Endothelial cell (in vitro differentiated cells): Measurements from ENCODE around the gene C3orf22. TPM values are rescaled to one million over a fixed set of nuclear protein-coding genes. Genes with fewer than 3 reads are reported as not detected.

ENCODE experiments used
- DNase-seq: peaks from one replicate; pipeline ENCODE4 v3.0.0; 2021; ENCODE audit warnings: low spot score
- H3K27ac Mint-ChIP-seq: one replicate; pipeline ENCODE4 v1.8.0; 2021; ENCODE audit warnings: mixed read lengths, inconsistent platforms; ENCODE audit not compliant: unreplicated experiment
- H3K27me3 Mint-ChIP-seq: one replicate; pipeline ENCODE4 v1.8.0; 2021; ENCODE audit warnings: mild to moderate bottlenecking, moderate library complexity, mixed read lengths, inconsistent platforms; ENCODE audit not compliant: unreplicated experiment
- H3K36me3 Mint-ChIP-seq: one replicate; pipeline ENCODE4 v1.8.0; 2021; ENCODE audit warnings: mild to moderate bottlenecking, low read depth, mixed read lengths, inconsistent platforms; ENCODE audit not compliant: unreplicated experiment
- H3K4me1 Mint-ChIP-seq: one replicate; pipeline ENCODE4 v1.8.0; 2021; ENCODE audit warnings: mild to moderate bottlenecking, mixed read lengths, inconsistent platforms; ENCODE audit not compliant: unreplicated experiment
- H3K4me3 Mint-ChIP-seq: one replicate; pipeline ENCODE4 v1.8.0; 2021; ENCODE audit warnings: mild to moderate bottlenecking, mixed read lengths, inconsistent platforms; ENCODE audit not compliant: unreplicated experiment
- H3K9me3 Mint-ChIP-seq: one replicate; pipeline ENCODE4 v1.8.0; 2021; ENCODE audit warnings: mixed read lengths, inconsistent platforms; ENCODE audit not compliant: unreplicated experiment
- total RNA-seq: library from RNA; stranded (reverse); fragmentation: NEBNext Ultra II Directional; extraction: Animal tissue kit (Norgen Biotek cat#: 25700); gene quantifications from one replicate; pipeline ENCODE4 v1.2.1, GENCODE V29; 2021; ENCODE audit not compliant: unreplicated experiment
- TF ChIP-seq, protein P1 (sequence below): fragments of 200-600 bp; sonication (generic); IDR thresholded peaks from one replicate; pipeline ENCODE4 v1.5.0; 2021; ENCODE audit warnings: antibody characterized with exemption; ENCODE audit not compliant: unreplicated experiment

C3orf22 gene
- total RNA-seq, 1 donor from 2014 or later, result not detected

DNA sequence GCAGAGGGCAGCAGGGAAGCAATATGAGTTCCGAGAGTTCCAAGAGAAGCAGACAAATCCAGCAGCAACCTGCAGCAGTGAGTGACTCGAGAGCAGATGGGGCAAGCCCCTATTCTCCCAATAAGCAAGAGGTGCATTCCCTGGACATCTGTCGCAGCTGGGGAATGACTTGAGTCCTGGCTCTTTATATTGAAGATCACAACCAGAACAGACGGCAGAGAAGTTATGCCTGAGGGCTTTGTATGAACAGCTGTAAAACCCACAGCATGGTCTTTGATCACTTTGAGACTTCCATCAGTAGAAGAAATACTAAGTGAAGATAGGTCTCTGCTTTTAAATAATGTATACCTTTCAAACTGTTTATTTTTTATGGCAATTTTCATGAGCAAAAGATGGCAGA lies 23.6 kb upstream of the C3orf22 start:
- H3K36me3 Mint-ChIP-seq, result no peaks in the 10 kb centered on the region
- peaks cover 2% of the 10 kb centered on the region for H3K27me3 Mint-ChIP-seq
- no peaks in the 10 kb centered on the region for H3K4me1 Mint-ChIP-seq
- no peaks in the 10 kb centered on the region for H3K9me3 Mint-ChIP-seq
- H3K4me3 Mint-ChIP-seq, result no peak overlapping the region
- TF ChIP-seq, protein P1, sequence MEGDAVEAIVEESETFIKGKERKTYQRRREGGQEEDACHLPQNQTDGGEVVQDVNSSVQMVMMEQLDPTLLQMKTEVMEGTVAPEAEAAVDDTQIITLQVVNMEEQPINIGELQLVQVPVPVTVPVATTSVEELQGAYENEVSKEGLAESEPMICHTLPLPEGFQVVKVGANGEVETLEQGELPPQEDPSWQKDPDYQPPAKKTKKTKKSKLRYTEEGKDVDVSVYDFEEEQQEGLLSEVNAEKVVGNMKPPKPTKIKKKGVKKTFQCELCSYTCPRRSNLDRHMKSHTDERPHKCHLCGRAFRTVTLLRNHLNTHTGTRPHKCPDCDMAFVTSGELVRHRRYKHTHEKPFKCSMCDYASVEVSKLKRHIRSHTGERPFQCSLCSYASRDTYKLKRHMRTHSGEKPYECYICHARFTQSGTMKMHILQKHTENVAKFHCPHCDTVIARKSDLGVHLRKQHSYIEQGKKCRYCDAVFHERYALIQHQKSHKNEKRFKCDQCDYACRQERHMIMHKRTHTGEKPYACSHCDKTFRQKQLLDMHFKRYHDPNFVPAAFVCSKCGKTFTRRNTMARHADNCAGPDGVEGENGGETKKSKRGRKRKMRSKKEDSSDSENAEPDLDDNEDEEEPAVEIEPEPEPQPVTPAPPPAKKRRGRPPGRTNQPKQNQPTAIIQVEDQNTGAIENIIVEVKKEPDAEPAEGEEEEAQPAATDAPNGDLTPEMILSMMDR, result no peak
- no peak for DNase-seq
- H3K27ac Mint-ChIP-seq, result no peak overlapping the region

DNA sequence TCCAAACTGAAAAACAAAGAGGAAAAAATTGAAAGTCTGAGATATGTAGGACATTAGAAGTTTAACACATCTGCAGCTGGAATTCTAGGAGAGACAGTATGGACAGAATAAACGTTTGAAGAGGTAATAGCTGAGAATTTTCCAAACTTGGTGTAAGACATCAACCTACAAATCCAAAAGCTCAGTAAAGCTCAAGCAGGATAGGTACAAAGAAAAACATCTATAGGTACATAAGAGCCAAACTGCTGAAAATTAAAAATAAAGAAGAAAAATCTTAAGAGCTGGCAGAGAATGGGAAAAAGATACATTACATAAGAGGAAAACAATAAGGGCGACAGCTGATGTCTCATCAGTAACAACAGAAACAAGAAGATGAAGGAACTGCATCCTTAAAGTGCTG lies 22.8 kb upstream of the C3orf22 start:
- no peak for DNase-seq
- TF ChIP-seq, protein P1, result no peak
- Mint-ChIP-seq H3K9me3 (no peaks in the 10 kb centered on the region), H3K36me3 (no peaks in the 10 kb centered on the region), H3K4me1 (no peaks in the 10 kb centered on the region), H3K27ac (no peak overlapping the region), H3K4me3 (no peak overlapping the region), H3K27me3 (no peaks in the 10 kb centered on the region)

DNA sequence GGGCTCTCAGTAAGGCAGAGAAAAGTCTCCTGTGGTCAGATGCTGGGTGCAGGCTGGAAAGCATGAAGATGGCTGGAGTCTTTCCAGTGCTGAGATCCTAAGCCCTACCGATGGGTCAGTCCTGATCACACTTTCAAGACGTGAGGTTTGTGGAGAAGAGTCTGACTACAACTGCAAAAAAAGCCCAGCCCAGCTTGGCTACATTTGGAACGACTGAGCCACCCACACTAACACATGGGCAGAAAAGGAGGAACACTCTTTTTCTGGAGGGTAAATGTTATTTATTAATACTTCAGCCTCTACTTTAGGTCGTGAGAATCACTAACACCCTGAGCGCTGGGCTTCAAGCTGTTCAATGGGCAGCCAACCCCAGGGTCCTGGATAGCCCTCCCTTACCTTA lies 22.0 kb upstream of the C3orf22 start:
- H3K27ac Mint-ChIP-seq, result no peak overlapping the region
- no peaks in the 10 kb centered on the region for H3K27me3 Mint-ChIP-seq
- no peaks in the 10 kb centered on the region for H3K36me3 Mint-ChIP-seq
- no peak overlapping the region for H3K4me3 Mint-ChIP-seq
- no peak for DNase-seq
- no peaks in the 10 kb centered on the region for H3K9me3 Mint-ChIP-seq
- TF ChIP-seq, protein P1, result no peak
- H3K4me1 Mint-ChIP-seq, result no peaks in the 10 kb centered on the region

DNA sequence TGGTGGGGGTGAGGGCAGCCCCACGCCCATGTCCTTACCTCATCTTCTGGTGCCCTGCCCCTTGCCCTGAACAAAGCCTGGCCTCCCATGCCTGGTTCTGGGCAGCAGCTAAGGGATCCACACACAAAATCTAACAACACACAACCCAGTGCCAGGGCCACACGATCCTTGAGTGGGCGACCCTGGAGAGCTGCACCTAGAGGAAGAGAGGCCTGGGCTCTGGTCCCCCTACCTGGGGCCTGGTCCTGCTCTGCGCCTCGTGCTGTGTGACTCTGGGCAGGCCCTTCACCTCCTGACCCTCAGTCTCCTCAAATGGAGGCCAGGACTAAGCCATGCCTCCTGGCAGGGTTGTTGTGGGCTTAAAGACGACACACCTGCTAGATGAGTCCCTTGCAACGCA lies 20.0 kb upstream of the C3orf22 start:
- no peaks in the 10 kb centered on the region for H3K4me1 Mint-ChIP-seq
- no peaks in the 10 kb centered on the region for H3K9me3 Mint-ChIP-seq
- no peak overlapping the region for H3K4me3 Mint-ChIP-seq
- no peak overlapping the region for H3K27ac Mint-ChIP-seq
- TF ChIP-seq, protein P1, result no peak
- DNase-seq, result no peak
- peaks cover 1% of the 10 kb centered on the region for H3K27me3 Mint-ChIP-seq
- no peaks in the 10 kb centered on the region for H3K36me3 Mint-ChIP-seq

DNA sequence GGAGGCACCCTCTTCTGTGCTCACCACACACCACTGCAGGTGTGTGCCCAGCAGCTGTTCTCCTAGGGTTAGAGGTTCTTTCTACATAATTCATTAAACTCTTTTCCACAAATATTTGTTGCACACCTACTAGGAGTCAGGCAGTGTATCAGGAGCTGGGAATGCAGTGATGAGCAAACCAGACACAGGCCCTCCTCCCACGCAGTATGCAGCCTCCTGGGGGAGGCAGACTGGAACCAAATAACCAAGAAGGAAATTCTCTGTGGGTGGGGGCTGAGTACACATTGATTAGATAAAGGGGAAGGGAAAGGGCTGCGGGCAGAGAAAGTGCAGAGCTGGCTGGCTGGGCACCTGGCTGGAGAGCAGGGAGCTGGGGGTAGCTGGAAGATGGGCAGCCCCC lies 18.5 kb upstream of the C3orf22 start:
- TF ChIP-seq, protein P1, result no peak
- H3K36me3 Mint-ChIP-seq, result no peaks in the 10 kb centered on the region
- peaks cover 1% of the 10 kb centered on the region for H3K27me3 Mint-ChIP-seq

More for the DNA sequence above, 18.5 kb upstream of the C3orf22 start:
- H3K4me3 Mint-ChIP-seq, result no peak overlapping the region
- no peaks in the 10 kb centered on the region for H3K9me3 Mint-ChIP-seq
- no peaks in the 10 kb centered on the region for H3K4me1 Mint-ChIP-seq
- no peak overlapping the region for H3K27ac Mint-ChIP-seq
- DNase-seq, result no peak
